NCI-H2081 treated with DMSO at 0.1 percent for 48 hours (cell line): ENCODE results near the gene IFNB1.

Source experiments
- DNase-seq: peaks from one replicate; lab custom pipeline; 2025; lab: John Stamatoyannopoulos, UW

IFNB1 gene

DNA sequence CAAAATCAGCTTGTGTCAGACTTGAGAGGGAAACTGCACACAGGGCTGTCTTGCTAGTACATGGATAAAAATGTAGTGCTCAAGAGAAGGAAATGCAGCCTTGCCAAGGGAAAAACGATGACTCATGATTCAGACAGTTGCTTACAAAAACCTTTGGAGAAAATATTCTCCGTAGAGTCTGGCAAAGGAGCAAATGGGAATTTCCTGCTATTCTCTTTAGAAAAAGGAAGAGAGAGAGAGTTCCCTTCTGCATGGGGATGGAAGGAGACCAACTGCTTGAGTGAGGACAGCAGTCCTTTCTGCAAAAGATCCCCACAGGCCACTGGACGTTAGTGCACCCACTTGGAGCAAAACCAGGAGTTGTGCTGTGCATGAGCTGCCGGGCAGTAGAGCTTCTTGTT, 7.6 kb downstream of the IFNB1 start:
- DNase-seq: no peak

DNA sequence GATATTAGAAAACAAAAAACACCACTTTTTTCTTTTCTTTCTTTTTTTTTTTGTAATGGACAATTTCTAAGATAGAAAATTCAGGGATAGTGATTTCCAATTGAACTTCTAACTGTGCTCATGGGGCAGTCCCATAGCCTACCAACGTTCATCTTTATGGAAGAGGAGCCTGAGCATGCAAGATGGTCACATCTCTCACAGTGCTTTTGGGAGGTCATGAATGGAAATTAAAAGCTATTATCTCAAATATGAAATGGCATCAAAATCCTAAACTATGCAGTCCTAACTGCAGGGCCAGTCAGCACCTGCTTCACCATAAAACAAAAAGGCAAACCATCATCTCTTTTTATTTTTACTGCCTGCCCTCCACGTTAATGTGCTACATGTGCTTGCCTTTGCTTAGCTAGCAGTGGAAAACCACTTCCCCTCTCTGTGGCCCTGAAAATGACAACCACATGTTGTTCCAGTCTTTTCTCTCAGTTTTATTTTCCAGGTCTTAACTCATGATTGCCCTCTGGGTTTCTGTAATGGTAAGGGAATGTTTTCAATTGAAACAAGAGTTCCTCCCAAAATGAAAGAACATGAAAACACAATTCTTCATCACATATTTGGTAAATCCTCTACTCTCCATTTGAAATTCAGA, 16.7 kb downstream of the IFNB1 start:
- no peak for DNase-seq

DNA sequence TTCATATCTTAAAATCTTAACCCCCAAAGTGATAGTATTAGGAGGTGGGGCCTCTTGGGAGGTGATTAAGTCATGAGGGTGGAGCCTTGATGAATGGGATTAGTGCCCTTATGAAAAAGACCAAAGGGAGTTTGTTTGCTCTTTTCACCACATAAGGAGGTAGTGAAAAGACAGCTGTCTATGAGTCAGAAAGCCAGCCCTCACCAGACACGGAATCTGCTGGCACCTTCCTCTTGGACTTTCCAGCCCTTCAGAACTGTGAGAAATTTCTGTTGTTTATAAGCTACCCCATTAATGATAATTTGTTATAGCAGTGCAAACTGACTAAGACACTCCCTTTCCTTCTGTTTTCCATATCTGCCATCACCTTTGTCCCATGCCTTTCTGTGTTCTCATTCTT, 20.8 kb downstream of the IFNB1 start:
- DNase-seq: no peak

DNA sequence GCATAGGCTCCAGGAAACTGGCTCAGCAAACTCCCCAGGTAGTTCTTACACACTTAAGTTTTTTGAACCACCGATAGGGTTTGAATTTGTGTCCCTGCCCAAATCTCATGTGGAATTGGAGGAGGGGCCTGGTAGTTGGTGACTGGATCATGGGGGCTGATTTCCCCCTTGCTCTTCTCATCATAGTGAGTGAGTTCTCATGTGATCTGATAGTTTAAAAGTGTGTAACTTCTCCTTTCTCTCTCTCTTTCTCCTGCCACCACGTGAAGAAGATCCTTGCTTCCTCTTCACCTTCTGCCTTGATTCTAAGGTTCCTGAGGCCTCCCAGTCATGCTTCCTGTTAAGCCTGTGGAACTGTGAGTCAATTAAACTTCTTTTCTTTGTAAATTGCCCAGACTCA, 23.9 kb downstream of the IFNB1 start:
- DNase-seq: no peak

DNA sequence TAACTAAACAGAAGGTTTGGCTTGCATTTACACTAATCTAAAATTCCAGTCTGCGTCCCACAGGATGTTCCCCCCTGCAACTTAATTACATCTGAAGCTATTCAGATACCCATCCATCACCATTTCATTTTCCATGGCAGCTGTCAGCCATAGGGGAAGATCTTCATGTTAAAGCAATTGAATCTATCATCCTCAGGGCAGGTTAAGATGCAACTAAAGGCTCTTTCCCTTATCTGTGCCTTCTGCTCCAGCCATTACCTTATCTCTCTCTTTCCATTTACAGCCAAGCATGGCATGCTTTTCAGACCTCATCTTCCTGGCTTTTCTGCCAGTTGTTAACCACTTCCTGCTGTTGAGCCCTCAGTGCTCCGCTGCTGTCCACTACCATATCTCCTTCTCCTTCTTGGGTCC, 30.5 kb downstream of the IFNB1 start:
- DNase-seq: no peak

DNA sequence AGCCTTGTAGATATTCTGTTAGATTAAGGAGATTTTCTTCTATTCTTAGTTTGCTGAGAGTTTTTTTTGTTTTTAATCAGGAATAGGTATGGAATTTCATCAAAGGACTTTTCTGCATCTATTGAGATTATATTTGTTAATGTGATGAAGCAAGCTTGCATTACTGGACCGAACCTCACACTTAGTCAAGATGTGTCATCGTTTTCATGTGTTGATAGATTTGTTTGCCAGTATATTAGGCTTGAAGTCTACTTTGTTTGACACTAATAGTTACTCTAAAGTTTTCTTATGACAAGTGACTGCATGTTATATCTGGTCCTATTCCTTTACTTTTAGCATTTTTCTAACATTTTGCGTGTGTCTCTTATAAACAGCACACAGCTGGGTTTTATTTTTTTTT, 33.9 kb downstream of the IFNB1 start:
- no peak for DNase-seq

DNA sequence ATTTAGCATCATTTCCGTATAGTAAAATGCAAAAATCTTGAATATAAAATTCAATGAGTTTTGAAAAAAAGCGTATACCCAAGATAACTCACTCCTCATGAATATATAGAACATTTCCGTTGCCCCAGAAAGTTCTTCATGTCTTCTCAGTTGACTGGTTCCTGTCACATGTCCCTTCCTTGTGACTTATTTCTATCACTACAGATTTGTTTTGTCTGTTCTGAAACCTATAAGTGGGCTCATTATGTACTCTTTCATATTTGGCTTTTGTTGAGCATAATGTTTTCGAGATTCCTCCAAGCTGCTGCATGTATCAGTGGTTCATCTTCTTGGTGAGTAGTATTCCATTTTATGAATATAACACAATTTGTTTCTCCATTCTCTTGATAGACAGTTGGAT, 35.3 kb downstream of the IFNB1 start:
- DNase-seq: no peak

DNA sequence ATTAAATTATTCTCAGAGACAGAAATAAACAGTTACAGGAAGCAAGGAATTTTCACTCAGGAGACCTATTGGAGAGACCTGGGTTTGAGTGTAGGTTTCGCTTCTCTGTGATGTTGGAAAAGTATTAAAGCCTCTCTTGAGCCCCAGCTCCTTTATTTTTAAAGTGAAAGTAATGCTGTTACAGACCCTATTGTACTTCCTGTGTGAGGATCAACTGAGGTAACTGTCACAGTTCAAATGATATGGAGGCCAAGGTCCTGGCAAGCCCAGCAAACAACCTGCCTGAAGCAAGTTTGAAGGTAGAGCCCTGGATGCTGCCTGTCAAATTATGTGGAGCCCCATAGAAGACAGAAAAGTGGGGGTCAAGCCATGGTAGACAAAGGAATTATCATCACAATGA, 38.4 kb downstream of the IFNB1 start:
- DNase-seq: no peak

DNA sequence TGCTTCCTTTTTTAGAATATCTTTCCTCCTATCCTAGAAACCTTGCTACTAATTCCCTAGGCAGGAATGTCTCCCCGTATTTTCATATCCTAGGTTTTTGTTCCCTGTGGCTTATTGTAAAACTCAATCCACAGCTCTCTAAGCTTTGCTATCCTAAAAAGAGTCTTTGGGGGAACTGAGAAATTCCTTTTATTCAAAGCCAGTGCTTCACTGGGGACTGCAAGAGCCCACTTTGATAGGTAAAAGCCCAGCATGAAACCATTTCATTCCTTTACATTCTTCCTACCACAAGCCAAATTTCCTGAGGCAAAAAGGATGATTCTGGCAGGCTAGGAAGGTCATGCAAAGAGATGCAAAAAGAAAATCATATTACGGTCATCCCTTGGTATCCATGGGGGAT, 40.5 kb downstream of the IFNB1 start:
- DNase-seq: no peak

DNA sequence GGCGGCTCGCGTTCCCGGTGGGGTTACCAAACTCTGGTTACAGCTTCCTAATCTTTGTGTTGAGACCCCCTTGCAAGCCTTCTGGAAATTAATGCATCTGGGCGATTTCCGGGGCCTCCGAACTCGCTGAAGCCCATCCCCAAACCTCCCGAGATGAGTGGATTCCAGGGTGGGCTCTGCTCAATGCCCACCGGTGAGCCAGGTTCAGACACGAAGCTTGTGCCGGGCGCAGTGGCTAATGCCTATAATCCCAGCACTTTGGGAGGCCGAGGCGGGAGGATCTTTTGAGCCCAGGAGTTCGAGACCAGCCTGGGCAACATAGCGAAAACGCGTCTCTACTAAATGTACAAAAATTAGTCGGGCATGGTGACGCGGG, 45.9 kb downstream of the IFNB1 start:
- no peak for DNase-seq

DNA sequence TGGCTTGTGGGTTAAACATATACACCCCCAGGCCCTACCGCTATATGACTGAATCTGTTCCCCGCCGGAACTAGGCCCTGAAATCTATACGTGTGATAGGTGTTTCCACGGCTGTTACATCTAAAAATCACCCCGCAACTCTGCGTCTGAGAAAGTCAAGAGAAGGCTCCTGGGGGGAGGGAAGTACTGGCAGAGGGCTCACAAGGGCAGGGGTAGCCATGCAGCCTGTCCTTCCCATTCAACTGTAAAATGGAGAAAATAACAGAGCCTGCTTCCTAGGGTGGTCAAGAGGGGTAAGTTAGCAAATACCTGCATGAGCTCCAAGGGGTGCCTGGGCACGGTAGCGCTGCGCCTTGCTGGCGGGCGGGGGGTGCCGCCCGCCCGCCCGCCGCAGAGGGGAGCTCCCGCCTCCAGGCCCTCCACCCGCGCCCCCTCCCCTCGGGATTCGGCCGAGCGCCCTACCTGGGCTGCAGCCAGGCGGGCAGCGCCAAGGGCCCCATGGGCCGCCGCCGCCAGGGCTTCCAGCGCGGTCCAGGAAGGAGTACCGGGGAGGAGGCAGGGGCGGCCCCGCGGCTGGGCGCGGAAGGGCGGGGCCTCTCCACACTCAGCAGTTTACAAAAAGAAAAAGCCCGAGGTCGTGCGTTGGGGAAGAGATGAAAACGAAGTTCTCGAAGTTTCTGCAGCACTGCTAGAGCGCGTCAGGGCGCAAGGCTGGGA, 46.5 kb downstream of the IFNB1 start, which contains the start of gene HACD4:
TSS of gene HACD4 (minus strand) at position 550 of the 717 bp plus-strand sequence. CDS start at position 500, 50 bp downstream.
- DNase-seq: no peak

DNA sequence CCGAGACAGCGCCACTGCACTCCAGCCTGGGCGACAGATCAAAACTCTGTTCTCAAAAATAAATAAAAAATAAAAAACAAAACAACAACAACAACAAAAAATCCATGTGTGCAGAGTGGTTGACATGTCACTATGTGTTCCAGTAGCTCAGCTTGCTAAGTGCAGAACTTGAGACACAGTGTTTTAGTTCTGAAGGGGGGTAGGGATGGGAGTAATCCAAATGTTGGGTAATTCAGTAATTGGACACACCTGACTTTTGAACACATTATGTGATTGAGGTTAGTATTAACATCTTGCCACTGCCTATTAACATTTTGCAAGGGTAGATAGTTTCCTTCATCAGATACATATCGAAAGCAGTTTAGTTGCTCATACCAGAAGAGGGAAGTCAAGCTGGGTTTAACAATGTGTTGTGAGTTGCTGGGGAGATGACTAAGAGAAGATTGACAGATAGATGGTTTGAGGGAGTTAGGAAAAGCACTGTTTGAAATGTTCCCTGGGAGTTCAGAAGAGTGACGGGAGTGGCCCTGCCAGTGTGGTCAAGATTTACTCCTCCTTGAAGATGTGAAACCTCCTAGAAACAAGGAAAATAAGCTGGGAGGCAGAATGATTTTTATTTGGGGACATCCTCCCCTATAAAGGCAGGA, 47.2 kb downstream of the IFNB1 start:
- DNase-seq: no peak

DNA sequence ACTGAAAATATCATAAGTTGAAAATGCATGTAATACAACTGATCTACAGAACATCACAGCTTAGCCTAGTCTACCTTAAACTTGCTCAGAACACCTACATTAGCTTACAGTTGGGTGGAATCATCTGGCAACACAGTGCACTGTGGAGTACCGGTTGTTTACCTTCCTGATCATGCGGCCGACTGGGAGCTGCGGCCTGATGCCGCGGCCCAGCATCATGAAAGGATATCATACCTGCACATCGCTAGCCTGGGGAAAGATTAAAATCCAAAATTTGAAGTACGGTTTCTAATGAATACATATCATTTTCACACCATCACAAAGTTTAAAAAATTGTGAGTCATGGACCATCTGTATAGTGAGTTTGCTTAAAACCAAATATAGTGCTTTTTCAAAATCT, 48.1 kb downstream of the IFNB1 start:
- DNase-seq: no peak

DNA sequence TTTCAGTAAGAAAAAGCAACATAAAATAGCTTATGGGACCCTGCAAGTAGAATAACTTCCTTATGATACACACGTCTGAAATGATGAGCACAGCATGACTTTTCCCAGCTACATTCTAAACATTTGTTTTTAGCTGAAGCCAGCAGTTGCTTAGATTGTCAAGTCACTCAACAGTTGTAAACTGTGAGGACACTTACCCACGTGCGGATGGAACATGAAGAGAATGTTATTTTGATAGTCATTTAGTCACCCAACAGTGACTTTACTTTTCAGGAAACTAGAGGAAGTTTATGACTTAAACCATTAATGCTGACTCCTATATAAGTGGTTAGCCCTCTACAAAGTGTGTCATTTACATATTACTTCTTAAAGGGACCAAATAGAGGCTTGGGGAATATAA, 49.3 kb downstream of the IFNB1 start:
- DNase-seq: no peak

DNA sequence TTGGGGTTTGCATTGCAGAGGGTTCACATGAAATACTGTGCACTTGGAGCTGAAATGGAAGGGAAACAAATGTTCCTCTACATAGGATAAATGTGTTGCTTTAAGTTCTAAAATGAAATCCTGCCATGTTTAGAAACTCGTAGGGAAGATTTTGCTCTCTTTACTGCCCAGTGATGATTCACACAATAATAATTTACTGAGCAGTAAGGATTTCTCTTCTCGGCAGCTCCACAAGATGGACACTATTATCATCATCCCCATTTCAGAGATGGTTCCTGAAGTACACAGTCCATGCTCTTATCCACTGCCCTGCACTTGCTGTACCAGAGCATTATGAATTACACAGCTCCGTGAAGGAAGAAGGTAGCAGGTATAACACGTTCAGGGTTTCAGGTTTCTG, 50.4 kb downstream of the IFNB1 start:
- DNase-seq: no peak
